HG03558 (cell line): ENCODE results near the gene APP.

Experiments used
- ATAC-seq: cut with Tn5 transposase; IDR thresholded peaks from one replicate; pipeline ENCODE4 v1.9.1; 2021; ENCODE audit warnings: moderate number of reproducible peaks; ENCODE audit not compliant: unreplicated experiment; ENCODE audit errors: extremely low read depth

APP gene

GRCh38 chr21:26130249-26130881 lies 40.2 kb downstream of the APP start:
- no peak for ATAC-seq

- no peak for ATAC-seq
These were observed 42.7 kb downstream of the APP start for GRCh38 chr21:26127918-26128317.

GRCh38 chr21:26127073-26127814 lies 43.3 kb downstream of the APP start:
- ATAC-seq = no peak

GRCh38 chr21:26126168-26126553 lies 44.4 kb downstream of the APP start:
- ATAC-seq = no peak

GRCh38 chr21:26125433-26126167 lies 45.0 kb downstream of the APP start:
- no peak for ATAC-seq

- ATAC-seq = no peak
These were observed 45.7 kb downstream of the APP start for GRCh38 chr21:26124896-26125295.

GRCh38 chr21:26124421-26124833 lies 46.1 kb downstream of the APP start:
- ATAC-seq = no peak

- ATAC-seq = no peak
These were observed 47.6 kb downstream of the APP start for GRCh38 chr21:26123012-26123411.

- ATAC-seq = no peak
These were observed 49.7 kb downstream of the APP start for GRCh38 chr21:26120828-26121227.

GRCh38 chr21:26119906-26120305 lies 50.7 kb downstream of the APP start:
- ATAC-seq = no peak

GRCh38 chr21:26118938-26119540 lies 51.5 kb downstream of the APP start:
- no peak for ATAC-seq

- ATAC-seq = no peak
These were observed 52.6 kb downstream of the APP start for GRCh38 chr21:26117972-26118367.

GRCh38 chr21:26117324-26117971 lies 53.1 kb downstream of the APP start:
- no peak for ATAC-seq

- ATAC-seq = no peak
These were observed 54.0 kb downstream of the APP start for GRCh38 chr21:26116456-26117011.

GRCh38 chr21:26115899-26116298 lies 54.7 kb downstream of the APP start:
- ATAC-seq = no peak

GRCh38 chr21:26115305-26115704 lies 55.3 kb downstream of the APP start:
- no peak for ATAC-seq

- no peak for ATAC-seq
These were observed 57.6 kb downstream of the APP start for GRCh38 chr21:26112975-26113374.

- ATAC-seq = no peak
These were observed 58.3 kb downstream of the APP start for GRCh38 chr21:26112127-26112742.

GRCh38 chr21:26110715-26111114 lies 59.9 kb downstream of the APP start:
- ATAC-seq = no peak

GRCh38 chr21:26107429-26107828 lies 63.1 kb downstream of the APP start:
- no peak for ATAC-seq
